K562 (cell line): ENCODE measurements around the gene PPFIA3. TPM values are rescaled to one million over a fixed set of nuclear protein-coding genes. Genes with fewer than 3 reads are reported as not detected.

Source experiments
- CBFB ChIP-seq: sonication (generic); formaldehyde crosslinking; IDR thresholded peaks from 2 replicates; pipeline ENCODE4 v1.4.0; 2020; ENCODE audit warnings: mild to moderate bottlenecking, missing genetic modification reagents
- CTBP1 ChIP-seq: fragments of 450-650 bp; IDR thresholded peaks from 2 replicates; pipeline ENCODE4 v1.6.1; 2016; ENCODE audit warnings: borderline replicate concordance
- FIP1L1 ChIP-seq: fragments of 200-400 bp; formaldehyde crosslinking; IDR thresholded peaks from 2 replicates; pipeline ENCODE4 v1.6.1; 2018; ENCODE audit warnings: mild to moderate bottlenecking, low read depth, low read length; ENCODE audit not compliant: poor library complexity, severe bottlenecking
- FOXK2 ChIP-seq, 2 experiments: fragments of 450-650 bp; IDR thresholded peaks in 1 of 2; conservative IDR thresholded peaks in 1 of 2; 2 replicates each; pipeline ENCODE4 v1.6.1; 2016; ENCODE audit warnings: low read depth in 2 of 2, mild to moderate bottlenecking in 1 of 2
- HCFC1 ChIP-seq: IDR thresholded peaks from 2 replicates; pipeline ENCODE4 v1.6.1; 2012; ENCODE audit warnings: low read depth, low read length, improper control_type of control experiment
- HNRNPH1 ChIP-seq: fragments of 200-400 bp; formaldehyde crosslinking; optimal IDR thresholded peaks from 2 replicates; pipeline ENCODE3; 2017; ENCODE audit warnings: low read depth, mild to moderate bottlenecking, low read length, moderate library complexity
- MEIS2 ChIP-seq: fragments of 450-650 bp; IDR thresholded peaks from 2 replicates; pipeline ENCODE4 v1.6.1; 2014; ENCODE audit warnings: mild to moderate bottlenecking; ENCODE audit not compliant: partially characterized antibody
- MYBL2 ChIP-seq, 2 experiments: fragments of 450-650 bp in 1 of 2; sonication (generic) in 1 of 2; formaldehyde crosslinking in 1 of 2; IDR thresholded peaks; 2 replicates each; pipeline versions ENCODE4 v1.6.1 to v1.8.1; 2017 to 2022; ENCODE audit warnings: borderline replicate concordance in 1 of 2, inconsistent platforms in 1 of 2, low read depth in 1 of 2, mild to moderate bottlenecking in 1 of 2, missing genetic modification reagents in 1 of 2, moderate library complexity in 1 of 2
- MYC ChIP-seq, 2 experiments: fragments of 250-450 bp in 1 of 2; sonication (Bioruptor Pico) in 1 of 2; IDR thresholded peaks; 2 replicates each; pipeline versions ENCODE4 v1.5.1 to v1.6.1; 2012 to 2021; ENCODE audit warnings: low read depth in 2 of 2, borderline replicate concordance in 1 of 2, improper control_type of control experiment in 1 of 2, low read length in 1 of 2, mild to moderate bottlenecking in 1 of 2, moderate library complexity in 1 of 2
- NFE2 ChIP-seq: IDR thresholded peaks from 2 replicates; pipeline ENCODE4 v1.6.1; 2014; ENCODE audit warnings: antibody characterized with exemption, low read depth
- NRF1 ChIP-seq, 2 experiments: fragments of 450-650 bp; IDR thresholded peaks in 1 of 2; conservative IDR thresholded peaks in 1 of 2; 2 replicates each; pipeline ENCODE4 v1.6.1; 2014; ENCODE audit warnings: mild to moderate bottlenecking in 2 of 2
- XRCC4 ChIP-seq: IDR thresholded peaks from one replicate; pipeline ENCODE4 v1.6.1; 2011; ENCODE audit not compliant: insufficient read depth, insufficient read length; ENCODE audit errors: extremely low read depth
- ZNF316 ChIP-seq: fragments of 450-650 bp; IDR thresholded peaks from 2 replicates; pipeline ENCODE4 v1.6.1; 2016
- polyA plus RNA-seq, 8 experiments: library from polyadenylated mRNA; depleted of rRNA in 4 of 8; stranded (reverse) in 5 of 8; unstranded in 3 of 8; fragments of >200 nt; fragmentation: Nextera tagmentation in 2 of 8; fragmentation: Illumina TruSeq in 1 of 8; extraction: Ambion mirVana in 2 of 8; extraction: Trizol in 1 of 8; gene quantifications; 2 replicates each; pipeline versions ENCODE4 v1.2.1 to v1.2.3, GENCODE V29; 2011 to 2014; ENCODE audit warnings: inconsistent platforms in 1 of 8, missing spikeins in 1 of 8
- total RNA-seq, 7 experiments: library from RNA; depleted of rRNA in 6 of 7; stranded (reverse); fragments of >200 nt in 6 of 7; fragmentation: Illumina TruSeq in 2 of 7; extraction: Trizol in 2 of 7; gene quantifications; 2 replicates each; pipeline versions ENCODE4 v1.2.1 to v1.2.3, GENCODE V29; 2011 to 2021; ENCODE audit warnings: low replicate concordance in 1 of 7
- TF ChIP-seq, protein P1 (sequence below): fragments of 450-650 bp; IDR thresholded peaks from 2 replicates; pipeline ENCODE4 v1.6.1; 2016; ENCODE audit warnings: low read depth
- TF ChIP-seq, protein P2 (sequence below): fragments of 450-650 bp; IDR thresholded peaks from 2 replicates; pipeline ENCODE4 v1.6.1; 2016; ENCODE audit warnings: borderline replicate concordance

The PPFIA3 gene
- total and polyA plus RNA-seq, 9 of the 15 experiments (the other 6 are each of a cell fraction or from before 2014, with no cell fraction given): 0.10 to 53.0 (median 17.6) TPM

DNA sequence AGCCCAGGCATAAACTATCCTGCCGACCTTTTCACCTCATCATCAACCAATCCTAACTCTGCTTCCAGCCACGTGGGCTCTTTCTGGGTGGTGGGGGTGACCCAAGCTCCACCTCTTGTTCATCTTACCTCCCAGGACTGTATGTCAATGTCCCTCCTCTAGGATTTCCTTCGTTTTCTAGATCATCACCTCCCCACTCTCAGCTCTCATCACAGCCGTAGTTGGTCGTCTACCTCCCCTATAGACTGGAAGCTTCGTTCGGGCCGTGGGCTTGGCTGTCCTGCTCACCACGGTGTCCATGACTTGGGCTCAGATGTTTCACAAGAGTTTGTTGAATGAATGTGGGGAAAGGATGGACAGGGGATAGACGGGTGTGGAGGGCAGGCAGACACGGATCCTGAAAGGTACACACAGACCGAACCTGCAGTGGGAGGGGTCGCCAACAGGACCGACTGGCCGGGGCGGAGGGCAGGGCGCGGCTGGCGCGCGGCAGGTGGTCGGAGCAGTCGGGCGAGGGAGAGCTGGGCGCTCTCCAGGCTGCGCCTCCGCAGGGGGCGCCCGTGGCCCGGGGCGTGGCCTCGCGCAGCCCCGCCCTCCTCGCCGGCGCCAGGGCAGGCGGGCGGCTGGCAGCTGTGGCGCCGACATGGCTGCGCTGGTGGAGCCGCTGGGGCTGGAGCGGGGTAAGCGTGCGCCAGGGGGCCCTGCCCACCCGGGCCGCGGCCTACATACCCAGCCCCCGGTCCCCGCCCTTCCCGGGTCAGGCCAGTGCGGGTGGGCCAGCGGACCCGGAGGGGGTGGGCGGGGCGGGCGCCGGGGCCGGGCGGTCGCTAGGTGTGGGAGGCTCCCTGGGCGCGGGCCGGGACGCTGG lies 5.3 kb upstream of the PPFIA3 start, which contains the start of gene LIN7B (continued):
- TF ChIP-seq MYBL2 (IDR thresholded peaks at IDR 0.05; ENCODE audit: low read depth) (no peak), MYBL2 (CRISPR knock-in tag; IDR thresholded peaks at IDR 0.05; ENCODE audit: borderline replicate concordance) (no peak), FIP1L1 (no peak), MEIS2 (peak; percentile 2), MYC (IDR thresholded peaks at IDR 0.05; ENCODE audit: low read depth, low read length) (peak; percentile 43; the same call in 1 of the 2 replicates), MYC (CRISPR knock-in tag; IDR thresholded peaks at IDR 0.05; ENCODE audit: borderline replicate concordance, low read depth) (no peak), ZNF316 (peak; percentile 35; the same call in 1 of the 2 replicates), HNRNPH1 (no peak), XRCC4 (no peak), CBFB (CRISPR knock-in tag) (no peak), HCFC1 (peak; percentile 41; the same call in 1 of the 2 replicates), NRF1 (conservative IDR thresholded peaks at IDR 0.05 in 1 of 2, IDR thresholded peaks at IDR 0.05 in 1 of 2) (peak; percentile 71 to 80), NFE2 (no peak), FOXK2 (conservative IDR thresholded peaks at IDR 0.05 in 1 of 2, IDR thresholded peaks at IDR 0.05 in 1 of 2; ENCODE audit: low read depth in 2 of 2) (no peak), CTBP1 (peak; percentile 89)
- TF ChIP-seq, protein P1, sequence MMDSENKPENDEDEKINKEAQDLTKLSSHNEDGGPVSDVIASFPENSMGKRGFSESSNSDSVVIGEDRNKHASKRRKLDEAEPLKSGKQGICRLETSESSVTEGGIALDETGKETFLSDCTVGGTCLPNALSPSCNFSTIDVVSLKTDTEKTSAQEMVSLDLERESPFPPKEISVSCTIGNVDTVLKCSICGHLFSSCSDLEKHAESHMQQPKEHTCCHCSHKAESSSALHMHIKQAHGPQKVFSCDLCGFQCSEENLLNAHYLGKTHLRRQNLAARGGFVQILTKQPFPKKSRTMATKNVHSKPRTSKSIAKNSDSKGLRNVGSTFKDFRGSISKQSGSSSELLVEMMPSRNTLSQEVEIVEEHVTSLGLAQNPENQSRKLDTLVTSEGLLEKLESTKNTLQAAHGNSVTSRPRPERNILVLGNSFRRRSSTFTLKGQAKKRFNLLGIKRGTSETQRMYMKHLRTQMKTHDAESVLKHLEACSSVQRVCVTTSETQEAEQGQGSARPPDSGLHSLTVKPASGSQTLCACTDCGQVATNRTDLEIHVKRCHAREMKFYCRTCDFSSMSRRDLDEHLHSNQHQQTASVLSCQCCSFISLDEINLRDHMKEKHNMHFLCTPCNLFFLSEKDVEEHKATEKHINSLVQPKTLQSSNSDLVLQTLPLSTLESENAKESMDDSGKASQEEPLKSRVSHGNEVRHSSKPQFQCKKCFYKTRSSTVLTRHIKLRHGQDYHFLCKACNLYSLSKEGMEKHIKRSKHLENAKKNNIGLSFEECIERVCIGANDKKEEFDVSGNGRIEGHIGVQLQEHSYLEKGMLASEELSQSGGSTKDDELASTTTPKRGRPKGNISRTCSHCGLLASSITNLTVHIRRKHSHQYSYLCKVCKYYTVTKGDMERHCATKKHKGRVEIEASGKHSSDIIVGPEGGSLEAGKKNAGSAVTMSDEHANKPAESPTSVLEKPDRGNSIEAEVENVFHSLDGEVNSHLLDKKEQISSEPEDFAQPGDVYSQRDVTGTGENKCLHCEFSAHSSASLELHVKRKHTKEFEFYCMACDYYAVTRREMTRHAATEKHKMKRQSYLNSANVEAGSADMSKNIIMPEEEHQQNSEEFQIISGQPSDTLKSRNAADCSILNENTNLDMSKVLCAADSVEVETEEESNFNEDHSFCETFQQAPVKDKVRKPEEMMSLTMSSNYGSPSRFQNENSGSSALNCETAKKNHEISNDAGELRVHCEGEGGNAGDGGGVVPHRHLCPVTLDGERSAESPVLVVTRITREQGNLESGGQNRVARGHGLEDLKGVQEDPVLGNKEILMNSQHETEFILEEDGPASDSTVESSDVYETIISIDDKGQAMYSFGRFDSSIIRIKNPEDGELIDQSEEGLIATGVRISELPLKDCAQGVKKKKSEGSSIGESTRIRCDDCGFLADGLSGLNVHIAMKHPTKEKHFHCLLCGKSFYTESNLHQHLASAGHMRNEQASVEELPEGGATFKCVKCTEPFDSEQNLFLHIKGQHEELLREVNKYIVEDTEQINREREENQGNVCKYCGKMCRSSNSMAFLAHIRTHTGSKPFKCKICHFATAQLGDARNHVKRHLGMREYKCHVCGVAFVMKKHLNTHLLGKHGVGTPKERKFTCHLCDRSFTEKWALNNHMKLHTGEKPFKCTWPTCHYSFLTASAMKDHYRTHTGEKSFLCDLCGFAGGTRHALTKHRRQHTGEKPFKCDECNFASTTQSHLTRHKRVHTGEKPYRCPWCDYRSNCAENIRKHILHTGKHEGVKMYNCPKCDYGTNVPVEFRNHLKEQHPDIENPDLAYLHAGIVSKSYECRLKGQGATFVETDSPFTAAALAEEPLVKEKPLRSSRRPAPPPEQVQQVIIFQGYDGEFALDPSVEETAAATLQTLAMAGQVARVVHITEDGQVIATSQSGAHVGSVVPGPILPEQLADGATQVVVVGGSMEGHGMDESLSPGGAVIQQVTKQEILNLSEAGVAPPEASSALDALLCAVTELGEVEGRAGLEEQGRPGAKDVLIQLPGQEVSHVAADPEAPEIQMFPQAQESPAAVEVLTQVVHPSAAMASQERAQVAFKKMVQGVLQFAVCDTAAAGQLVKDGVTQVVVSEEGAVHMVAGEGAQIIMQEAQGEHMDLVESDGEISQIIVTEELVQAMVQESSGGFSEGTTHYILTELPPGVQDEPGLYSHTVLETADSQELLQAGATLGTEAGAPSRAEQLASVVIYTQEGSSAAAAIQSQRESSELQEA: no peak; the same call in 1 of the 2 replicates
- TF ChIP-seq, protein P2, sequence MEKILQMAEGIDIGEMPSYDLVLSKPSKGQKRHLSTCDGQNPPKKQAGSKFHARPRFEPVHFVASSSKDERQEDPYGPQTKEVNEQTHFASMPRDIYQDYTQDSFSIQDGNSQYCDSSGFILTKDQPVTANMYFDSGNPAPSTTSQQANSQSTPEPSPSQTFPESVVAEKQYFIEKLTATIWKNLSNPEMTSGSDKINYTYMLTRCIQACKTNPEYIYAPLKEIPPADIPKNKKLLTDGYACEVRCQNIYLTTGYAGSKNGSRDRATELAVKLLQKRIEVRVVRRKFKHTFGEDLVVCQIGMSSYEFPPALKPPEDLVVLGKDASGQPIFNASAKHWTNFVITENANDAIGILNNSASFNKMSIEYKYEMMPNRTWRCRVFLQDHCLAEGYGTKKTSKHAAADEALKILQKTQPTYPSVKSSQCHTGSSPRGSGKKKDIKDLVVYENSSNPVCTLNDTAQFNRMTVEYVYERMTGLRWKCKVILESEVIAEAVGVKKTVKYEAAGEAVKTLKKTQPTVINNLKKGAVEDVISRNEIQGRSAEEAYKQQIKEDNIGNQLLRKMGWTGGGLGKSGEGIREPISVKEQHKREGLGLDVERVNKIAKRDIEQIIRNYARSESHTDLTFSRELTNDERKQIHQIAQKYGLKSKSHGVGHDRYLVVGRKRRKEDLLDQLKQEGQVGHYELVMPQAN: peak; percentile 77; the same call in 1 of the 2 replicates
